ENCODE data around the gene FBXW5.

The FBXW5 gene

GRCh38 chr9:136906266-136906665 is 38.3 kb downstream of the FBXW5 start:
- no peak for DNase-seq (ENCODE audit: low read depth)

GRCh38 chr9:136903041-136903554 is 41.4 kb downstream of the FBXW5 start:
- DNase-seq (ENCODE audit: low read depth): no peak

GRCh38 chr9:136902259-136902821 is 42.2 kb downstream of the FBXW5 start:
- peak; percentile 78 for DNase-seq (ENCODE audit: low read depth)

DNA sequence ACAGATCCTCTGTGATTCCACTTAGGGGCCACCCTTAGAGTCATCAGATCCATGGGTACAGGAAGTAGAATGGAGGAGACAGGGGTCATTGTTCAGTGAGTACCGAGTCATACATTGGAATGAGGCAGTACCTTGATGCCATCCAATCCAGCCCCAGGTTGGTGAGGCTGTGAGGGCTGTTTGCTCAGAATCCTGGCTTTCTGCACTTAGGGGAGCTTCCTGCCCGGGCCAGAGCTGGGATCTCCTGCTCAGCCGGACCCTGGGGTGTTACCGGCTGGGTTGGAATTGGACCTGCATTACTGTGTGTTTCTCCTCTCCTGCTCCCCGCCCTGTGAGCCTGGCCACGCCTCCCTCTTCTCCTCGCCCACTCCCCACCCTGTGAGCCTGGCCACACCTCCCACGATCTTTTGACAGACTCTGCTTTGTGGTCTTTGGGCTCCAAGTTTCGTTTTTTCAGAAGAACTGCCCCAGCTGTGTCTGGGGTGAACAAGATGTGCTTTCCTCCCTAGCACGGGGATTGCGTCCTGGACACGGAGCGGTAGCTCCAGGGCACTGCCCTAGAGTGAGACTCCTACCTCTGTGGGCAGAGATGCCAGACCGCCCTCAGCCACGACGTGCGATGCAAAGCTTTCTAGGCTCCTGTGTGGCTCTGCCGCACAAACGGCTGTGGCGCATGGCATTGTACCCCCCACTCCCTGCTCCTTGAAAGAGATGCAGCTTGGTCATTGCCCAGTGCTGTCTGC is 42.9 kb downstream of the FBXW5 start:
- DNase-seq (ENCODE audit: low read depth): peak; percentile 64

DNA sequence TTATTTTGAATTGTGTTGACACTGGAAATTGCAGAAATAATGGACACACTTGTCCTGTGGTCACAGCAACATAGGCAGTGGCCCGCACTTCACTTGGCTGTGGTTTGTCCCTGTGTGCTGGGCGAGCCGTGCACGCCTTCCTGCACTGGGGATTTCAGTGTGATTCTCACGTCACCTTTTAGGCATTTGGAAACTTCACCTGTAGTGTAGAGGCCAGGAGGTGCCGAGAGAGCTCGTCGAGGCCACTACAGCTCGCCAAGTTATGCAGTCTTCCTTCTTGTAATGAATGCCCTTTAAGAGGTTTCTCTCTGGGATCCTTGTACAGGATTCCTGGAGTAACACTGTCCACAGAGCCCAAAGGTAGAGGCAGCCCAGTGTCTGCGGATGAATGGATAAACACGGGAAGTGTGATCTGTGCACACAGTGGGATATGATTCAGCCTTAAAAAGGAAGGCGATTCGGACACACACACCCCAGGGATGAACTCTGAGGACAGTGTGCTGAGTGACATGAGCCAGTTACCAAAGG is 43.5 kb downstream of the FBXW5 start:
- DNase-seq (ENCODE audit: low read depth): no peak

DNA sequence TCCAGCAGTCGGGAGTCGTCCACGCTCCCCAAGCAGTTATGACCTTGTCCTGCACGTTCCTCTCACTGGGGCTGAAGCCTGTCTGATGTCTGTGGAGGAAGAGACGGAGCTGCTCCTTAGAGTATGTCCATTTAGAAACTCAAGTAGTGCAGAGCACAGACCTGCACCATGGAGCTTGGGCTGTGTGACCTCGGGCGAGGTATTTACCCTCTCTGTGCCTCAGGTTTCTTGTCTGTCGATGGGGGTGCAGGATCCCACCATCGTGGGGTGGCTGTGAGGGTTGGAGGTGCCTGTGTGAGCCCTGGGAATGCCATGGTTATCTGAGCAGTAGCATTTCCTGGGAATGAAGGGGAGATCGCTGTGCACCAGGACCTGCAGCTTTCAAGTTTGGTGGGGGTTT is 44.0 kb downstream of the FBXW5 start:
- DNase-seq (ENCODE audit: low read depth): no peak

- DNase-seq (ENCODE audit: low read depth): no peak
These were observed 45.3 kb downstream of the FBXW5 start for GRCh38 chr9:136899196-136899595.

- DNase-seq (ENCODE audit: low read depth): no peak
These were observed 45.9 kb downstream of the FBXW5 start for GRCh38 chr9:136898483-136899100.

GRCh38 chr9:136896027-136896426 is 48.5 kb downstream of the FBXW5 start:
- DNase-seq (ENCODE audit: low read depth): no peak

DNA sequence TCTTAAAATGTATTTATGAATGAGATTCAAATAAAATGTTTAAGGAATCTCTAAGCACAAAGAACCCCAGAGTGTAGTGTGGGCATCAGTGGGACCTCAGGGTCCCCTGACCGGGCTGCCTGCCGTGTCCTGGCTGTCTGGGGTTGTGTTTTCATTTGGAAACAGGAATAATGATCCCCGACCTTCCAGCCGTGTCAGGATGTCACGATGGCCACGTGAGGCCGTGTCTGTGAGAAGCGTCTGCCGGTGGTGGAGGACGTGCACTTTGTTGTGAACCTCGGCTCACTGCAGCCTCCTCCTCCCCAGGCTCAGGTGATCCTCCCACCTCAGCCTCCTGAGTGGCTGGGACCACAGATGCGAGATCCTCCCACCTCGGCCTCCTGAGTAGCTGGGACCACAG is 53.9 kb downstream of the FBXW5 start:
- no peak for DNase-seq (ENCODE audit: low read depth)

Data from activated gamma-delta T cell treated with anti-CD3 and anti-CD28 coated beads, Interleukin-2, amount 50 U/mL, for 16 hours (primary cell).